ENCODE data around the gene BCAS4. TPM values are rescaled to one million over a fixed set of nuclear protein-coding genes. Genes with fewer than 3 reads are reported as not detected.

BCAS4 gene
- total RNA-seq, 2 experiments from 2014 or later, result 19.0 to 20.9 TPM

DNA sequence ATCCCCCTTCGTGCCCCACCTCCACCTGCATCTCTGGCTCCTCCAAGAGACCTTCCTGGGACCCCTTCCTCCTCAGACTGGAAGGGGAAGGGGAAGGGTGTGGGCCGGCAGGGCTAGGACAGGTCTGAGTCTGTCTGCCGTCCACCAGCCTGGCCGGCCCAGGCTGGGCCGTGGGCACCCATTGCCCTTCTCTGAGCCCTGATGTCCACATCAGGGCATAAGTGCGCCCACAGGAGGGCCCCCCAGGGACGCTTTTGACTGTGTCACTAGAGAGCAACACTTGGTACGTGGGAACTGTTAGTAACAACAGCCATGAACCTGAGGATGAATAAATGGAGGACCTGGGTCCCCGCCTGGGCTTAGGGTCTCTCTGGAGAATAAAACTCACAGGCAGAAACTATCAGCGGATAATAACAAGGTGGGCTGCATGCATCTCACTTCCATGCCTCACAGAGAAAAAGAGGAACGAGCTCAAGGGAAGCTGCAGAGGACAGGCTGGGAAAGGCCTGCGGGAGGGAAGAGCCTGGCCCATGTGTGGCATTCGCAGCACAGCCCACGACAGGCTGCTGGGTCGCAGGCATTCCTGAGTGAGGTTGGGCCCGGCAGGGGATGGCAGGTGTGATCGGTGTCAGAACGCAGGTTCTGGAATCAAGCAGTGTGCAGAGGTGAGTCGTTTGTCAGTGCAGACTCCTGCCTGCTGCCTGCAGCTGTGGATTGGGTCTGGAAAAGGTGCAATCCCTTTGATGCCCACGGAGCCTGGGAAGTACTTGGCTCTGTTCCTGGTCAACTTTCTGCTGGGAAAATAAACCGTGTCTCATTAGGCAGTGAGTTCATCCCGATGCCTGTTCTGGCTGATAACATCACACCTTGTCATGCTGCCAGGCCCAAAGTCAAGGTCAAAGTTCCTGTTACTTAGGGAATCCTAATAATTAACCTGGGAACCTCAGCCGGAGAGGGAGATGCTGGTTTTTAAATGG lies 60.9 kb downstream of the BCAS4 start:
- POLR2A ChIA-PET, result no interaction called here
- H3K9me3 Mint-ChIP-seq, result no peaks in the 10 kb centered on the region
- no peak overlapping the region for H3K27ac ChIP-seq (ENCODE audit: low read depth in 1 of 2, low read length in 2 of 2)
- peaks cover 6% of the 10 kb centered on the region for H3K36me3 Mint-ChIP-seq (ENCODE audit: low read depth)
- CTCF ChIA-PET, result no interaction called here
- H3K4me3 ChIP-seq (ENCODE audit: low read length), result no peak overlapping the region
- no peaks in the 10 kb centered on the region for H3K27me3 Mint-ChIP-seq
- no peaks in the 10 kb centered on the region for H3K4me1 Mint-ChIP-seq (ENCODE audit: low read depth)
- H3K27ac Mint-ChIP-seq, result no peak overlapping the region
- no peak for ATAC-seq (ENCODE audit: poor library complexity)
- intact Hi-C loops (cut with DNase I, micrococcal nuclease), result no loop called here
- no peaks in the 10 kb centered on the region for H3K27me3 ChIP-seq (ENCODE audit: control insufficient read depth in 1 of 2, insufficient read depth in 2 of 2, low read length in 2 of 2)
- no peaks in the 10 kb centered on the region for H3K4me1 ChIP-seq (ENCODE audit: insufficient read depth, low read length)
- H3K36me3 ChIP-seq (ENCODE audit: insufficient read depth, low read length), result peaks cover 3% of the 10 kb centered on the region
- no peaks in the 10 kb centered on the region for H3K9me3 ChIP-seq (ENCODE audit: control insufficient read depth in 1 of 2, insufficient read depth in 1 of 2, low read length in 2 of 2)
- DNase-seq, result no peak
- H3K4me3 Mint-ChIP-seq, result no peak overlapping the region
- TF ChIP-seq, protein P1, sequence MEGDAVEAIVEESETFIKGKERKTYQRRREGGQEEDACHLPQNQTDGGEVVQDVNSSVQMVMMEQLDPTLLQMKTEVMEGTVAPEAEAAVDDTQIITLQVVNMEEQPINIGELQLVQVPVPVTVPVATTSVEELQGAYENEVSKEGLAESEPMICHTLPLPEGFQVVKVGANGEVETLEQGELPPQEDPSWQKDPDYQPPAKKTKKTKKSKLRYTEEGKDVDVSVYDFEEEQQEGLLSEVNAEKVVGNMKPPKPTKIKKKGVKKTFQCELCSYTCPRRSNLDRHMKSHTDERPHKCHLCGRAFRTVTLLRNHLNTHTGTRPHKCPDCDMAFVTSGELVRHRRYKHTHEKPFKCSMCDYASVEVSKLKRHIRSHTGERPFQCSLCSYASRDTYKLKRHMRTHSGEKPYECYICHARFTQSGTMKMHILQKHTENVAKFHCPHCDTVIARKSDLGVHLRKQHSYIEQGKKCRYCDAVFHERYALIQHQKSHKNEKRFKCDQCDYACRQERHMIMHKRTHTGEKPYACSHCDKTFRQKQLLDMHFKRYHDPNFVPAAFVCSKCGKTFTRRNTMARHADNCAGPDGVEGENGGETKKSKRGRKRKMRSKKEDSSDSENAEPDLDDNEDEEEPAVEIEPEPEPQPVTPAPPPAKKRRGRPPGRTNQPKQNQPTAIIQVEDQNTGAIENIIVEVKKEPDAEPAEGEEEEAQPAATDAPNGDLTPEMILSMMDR (IDR thresholded peaks at IDR 0.05), result no peak

DNA sequence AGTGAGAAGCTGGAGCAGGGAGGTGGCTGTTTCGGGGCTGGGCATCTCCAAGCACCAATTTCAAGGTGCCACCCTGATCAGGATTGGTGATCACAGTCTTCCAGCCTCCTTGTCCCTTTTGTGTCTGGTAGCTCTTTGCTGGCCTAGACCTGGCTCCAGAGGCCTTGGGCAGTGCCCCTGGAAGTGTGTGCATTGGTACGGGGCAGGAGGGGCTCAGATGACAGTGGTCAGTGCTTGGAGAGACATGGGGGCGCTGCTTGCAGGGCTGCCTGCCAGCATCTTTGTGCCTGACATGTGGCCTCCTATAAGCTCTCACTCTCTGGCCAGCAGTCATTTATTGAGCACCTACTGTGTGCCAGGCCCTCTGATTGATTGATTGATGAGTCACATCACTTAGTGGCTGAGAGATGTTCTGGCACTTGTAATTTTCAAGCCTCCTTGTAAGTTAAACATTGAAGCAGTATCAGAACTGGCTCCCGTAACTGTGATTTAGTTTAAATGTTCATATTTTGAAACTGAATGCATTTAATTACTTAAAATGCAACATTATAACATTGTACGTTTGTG lies 61.7 kb downstream of the BCAS4 start:
- Histone ChIP-seq H3K27me3 (ENCODE audit: control insufficient read depth in 1 of 2, insufficient read depth in 2 of 2, low read length in 2 of 2) (no peaks in the 10 kb centered on the region), H3K36me3 (ENCODE audit: insufficient read depth, low read length) (peaks cover 3% of the 10 kb centered on the region), H3K9me3 (ENCODE audit: control insufficient read depth in 1 of 2, insufficient read depth in 1 of 2, low read length in 2 of 2) (no peaks in the 10 kb centered on the region), H3K4me1 (ENCODE audit: insufficient read depth, low read length) (no peaks in the 10 kb centered on the region), H3K27ac (ENCODE audit: low read depth in 1 of 2, low read length in 2 of 2) (no peak overlapping the region), H3K4me3 (ENCODE audit: low read length) (no peak overlapping the region)
- ChIA-PET CTCF (no interaction called here), POLR2A (interaction anchor here (1.2 kb wide), 1 partner anchor 62 kb away, joined by 4 read pairs; no protein-coding TSS in a partner anchor)
- peaks cover 6% of the 10 kb centered on the region for H3K36me3 Mint-ChIP-seq (ENCODE audit: low read depth)
- H3K4me3 Mint-ChIP-seq, result no peak overlapping the region
- ATAC-seq (ENCODE audit: poor library complexity), result no peak
- no peak overlapping the region for H3K27ac Mint-ChIP-seq
- intact Hi-C loops (cut with DNase I, micrococcal nuclease), result no loop called here
- no peaks in the 10 kb centered on the region for H3K27me3 Mint-ChIP-seq
- no peaks in the 10 kb centered on the region for H3K9me3 Mint-ChIP-seq
- no peaks in the 10 kb centered on the region for H3K4me1 Mint-ChIP-seq (ENCODE audit: low read depth)
- no peak for DNase-seq
- TF ChIP-seq, protein P1 (IDR thresholded peaks at IDR 0.05), result no peak

DNA sequence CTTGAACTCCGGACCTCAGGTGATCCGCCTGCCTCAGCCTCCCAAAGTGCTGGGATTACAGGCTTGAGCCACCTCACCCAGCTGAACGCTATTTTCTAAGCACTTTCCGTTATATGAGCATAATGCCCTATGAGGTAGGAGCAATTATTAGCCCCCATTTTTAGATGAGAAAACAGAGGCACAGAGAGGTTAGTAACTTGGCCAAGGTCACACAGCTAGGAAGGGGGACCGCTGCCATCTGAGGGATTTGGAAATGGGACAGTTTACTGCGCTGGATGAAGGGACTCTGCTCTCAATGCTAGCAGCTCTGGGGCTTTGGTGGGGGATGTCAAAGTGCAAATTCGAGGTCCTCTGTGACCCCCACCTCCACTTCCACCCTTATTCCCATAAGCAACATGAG lies 62.5 kb downstream of the BCAS4 start:
- ChIA-PET CTCF (no interaction called here), POLR2A (interaction anchor here (1.2 kb wide), 1 partner anchor 63 kb away, joined by 4 read pairs; no protein-coding TSS in a partner anchor)
- intact Hi-C loops (cut with DNase I, micrococcal nuclease), result no loop called here
- Histone ChIP-seq H3K9me3 (ENCODE audit: control insufficient read depth in 1 of 2, insufficient read depth in 1 of 2, low read length in 2 of 2) (no peaks in the 10 kb centered on the region), H3K4me3 (ENCODE audit: low read length) (no peak overlapping the region), H3K36me3 (ENCODE audit: insufficient read depth, low read length) (peaks cover 3% of the 10 kb centered on the region), H3K27ac (ENCODE audit: low read depth in 1 of 2, low read length in 2 of 2) (no peak overlapping the region), H3K27me3 (ENCODE audit: control insufficient read depth in 1 of 2, insufficient read depth in 2 of 2, low read length in 2 of 2) (no peaks in the 10 kb centered on the region), H3K4me1 (ENCODE audit: insufficient read depth, low read length) (no peaks in the 10 kb centered on the region)
- ATAC-seq (ENCODE audit: poor library complexity) (no peak), DNase-seq (no peak)
- H3K36me3 Mint-ChIP-seq (ENCODE audit: low read depth), result peaks cover 10% of the 10 kb centered on the region
- no peaks in the 10 kb centered on the region for H3K27me3 Mint-ChIP-seq
- no peaks in the 10 kb centered on the region for H3K9me3 Mint-ChIP-seq
- H3K4me3 Mint-ChIP-seq, result no peak overlapping the region
- no peak overlapping the region for H3K27ac Mint-ChIP-seq
- H3K4me1 Mint-ChIP-seq (ENCODE audit: low read depth), result no peaks in the 10 kb centered on the region
- TF ChIP-seq, protein P1 (IDR thresholded peaks at IDR 0.05), result no peak

All from CD4-positive, alpha-beta T cell (primary cell).